IMR-90 (cell line): ENCODE measurements around the gene GCNT2. TPM values are rescaled to one million over a fixed set of nuclear protein-coding genes. Genes with fewer than 3 reads are reported as not detected.

ENCODE experiments used
- ATAC-seq: fragments of 200-7000 bp; cut with Tn5 transposase; 2 replicates; pipeline ENCODE4 v1.9.1; 2020; ENCODE audit warnings: low read depth, mild to moderate bottlenecking, moderate library complexity
- BruUV-seq: library from RNA; stranded (reverse); fragments of 400-500 nt; replicated peaks from 2 replicates; lab custom pipeline; 2021; lab: Mats Ljungman, UMichigan
- CTCF ChIA-PET: fragments of 300-600 bp; formaldehyde crosslinking; extraction: SDS; loops from one replicate; lab custom pipeline; 2021; ENCODE audit warnings: antibody characterized with exemption; lab: Yijun Ruan, JAX
- POLR2A ChIA-PET: fragments of 300-600 bp; sonication (Branson Sonifier 250); formaldehyde crosslinking; loops from one replicate; lab custom pipeline; 2022; ENCODE audit warnings: antibody characterized with exemption; ENCODE audit not compliant: unreplicated experiment; lab: Charles Lee
- DNase-seq: peaks from one replicate; pipeline ENCODE4 v3.0.0; 2013
- H2AFZ ChIP-seq: replicated peaks from 2 replicates; pipeline ENCODE3; 2013; ENCODE audit warnings: low read length, mild to moderate bottlenecking; ENCODE audit not compliant: poor library complexity
- H2AK5ac ChIP-seq: 2 replicates; pipeline ENCODE4 v1.6.1; 2013; ENCODE audit warnings: low read depth, low read length, inconsistent platforms
- H2AK9ac ChIP-seq: replicated peaks from 2 replicates; pipeline ENCODE3; 2013; ENCODE audit warnings: mild to moderate bottlenecking, low read depth, low read length, moderate library complexity; ENCODE audit not compliant: poor library complexity
- H2BK120ac ChIP-seq: 2 replicates; pipeline ENCODE4 v1.6.1; 2013; ENCODE audit warnings: low read depth, low read length, inconsistent platforms
- H2BK15ac ChIP-seq: 3 replicates; pipeline ENCODE4 v1.6.1; 2013; ENCODE audit warnings: low read depth, low read length, inconsistent platforms
- H2BK20ac ChIP-seq: 2 replicates; pipeline ENCODE4 v1.6.1; 2013; ENCODE audit warnings: low read depth, mild to moderate bottlenecking, inconsistent platforms, low read length, moderate library complexity
- H2BK5ac ChIP-seq: 2 replicates; pipeline ENCODE4 v1.6.1; 2013; ENCODE audit warnings: mild to moderate bottlenecking, low read depth, low read length, inconsistent platforms; ENCODE audit not compliant: poor library complexity, severe bottlenecking
- H3K14ac ChIP-seq: replicated peaks from 2 replicates; pipeline ENCODE4 v1.6.1; 2013; ENCODE audit warnings: low read depth, low read length, inconsistent platforms
- H3K18ac ChIP-seq: 2 replicates; pipeline ENCODE4 v1.6.1; 2013; ENCODE audit warnings: low read depth, low read length, control low read depth
- H3K23ac ChIP-seq: 2 replicates; pipeline ENCODE4 v1.6.1; 2013; ENCODE audit warnings: low read depth, low read length, inconsistent platforms
- H3K27ac ChIP-seq: 2 replicates; pipeline ENCODE4 v1.5.1; 2013; ENCODE audit warnings: mild to moderate bottlenecking, control low read depth, low read length; ENCODE audit not compliant: insufficient read depth
- H3K27me3 ChIP-seq: 2 replicates; pipeline ENCODE4 v1.6.1; 2013; ENCODE audit warnings: low read length; ENCODE audit not compliant: control insufficient read depth, insufficient read depth
- H3K36me3 ChIP-seq: 2 replicates; pipeline ENCODE4 v1.6.1; 2013; ENCODE audit warnings: low read length, mixed read lengths; ENCODE audit not compliant: control insufficient read depth, insufficient read depth
- H3K4ac ChIP-seq: 2 replicates; pipeline ENCODE4 v1.6.1; 2013; ENCODE audit warnings: low read depth, low read length, inconsistent platforms
- H3K4me1 ChIP-seq: 2 replicates; pipeline ENCODE4 v1.6.1; 2013; ENCODE audit warnings: low read length, mixed read lengths; ENCODE audit not compliant: control insufficient read depth, insufficient read depth
- H3K4me2 ChIP-seq: 2 replicates; pipeline ENCODE4 v1.6.1; 2013; ENCODE audit warnings: low read depth, mild to moderate bottlenecking, control low read depth, low read length, moderate library complexity
- H3K4me3 ChIP-seq: 2 replicates; pipeline ENCODE4 v1.5.1; 2013; ENCODE audit warnings: low read depth, mild to moderate bottlenecking, control low read depth, low read length, moderate library complexity; ENCODE audit not compliant: insufficient read depth
- H3K56ac ChIP-seq: 2 replicates; pipeline ENCODE4 v1.6.1; 2013; ENCODE audit warnings: low read length, inconsistent platforms; ENCODE audit not compliant: insufficient read depth; ENCODE audit errors: extremely low read depth
- H3K79me1 ChIP-seq, 2 experiments: 2 replicates each; pipeline ENCODE4 v1.6.1; 2013; ENCODE audit warnings: low read length in 2 of 2, inconsistent platforms in 1 of 2, low read depth in 1 of 2
- H3K9ac ChIP-seq: 2 replicates; pipeline ENCODE4 v1.6.1; 2013; ENCODE audit warnings: low read depth, low read length, control low read depth
- H3K9me1 ChIP-seq: 2 replicates; pipeline ENCODE4 v1.6.1; 2013; ENCODE audit warnings: low read length, inconsistent platforms; ENCODE audit not compliant: insufficient read depth
- H3K9me3 ChIP-seq: 2 replicates; pipeline ENCODE4 v1.6.1; 2013; ENCODE audit warnings: low read length; ENCODE audit not compliant: control insufficient read depth, insufficient read depth
- H4K20me1 ChIP-seq: 2 replicates; pipeline ENCODE4 v1.6.1; 2013; ENCODE audit warnings: low read length, inconsistent platforms; ENCODE audit not compliant: insufficient read depth
- H4K5ac ChIP-seq: 2 replicates; pipeline ENCODE4 v1.6.1; 2013; ENCODE audit warnings: mild to moderate bottlenecking, low read depth, low read length, control low read depth
- H4K8ac ChIP-seq, 2 experiments: 2 replicates each; pipeline ENCODE4 v1.6.1; 2013; ENCODE audit warnings: low read depth in 2 of 2, low read length in 2 of 2, control low read depth in 1 of 2, inconsistent platforms in 1 of 2
- H4K91ac ChIP-seq: 2 replicates; pipeline ENCODE4 v1.6.1; 2013; ENCODE audit warnings: low read depth, low read length, inconsistent platforms; ENCODE audit not compliant: insufficient read depth
- BHLHE40 ChIP-seq: fragments of 150-350 bp; IDR thresholded peaks from 2 replicates; pipeline ENCODE4 v1.6.1; 2016; ENCODE audit warnings: mild to moderate bottlenecking, low read depth, low read length
- CEBPB ChIP-seq: IDR thresholded peaks from 2 replicates; pipeline ENCODE4 v1.6.1; 2012; ENCODE audit warnings: low read depth, low read length, improper control_type of control experiment
- CTCF ChIP-seq: conservative IDR thresholded peaks from 2 replicates; pipeline ENCODE4 v1.5.1; 2012; ENCODE audit warnings: mild to moderate bottlenecking, low read depth, low read length, improper control_type of control experiment
- FOS ChIP-seq: fragments of 150-350 bp; IDR thresholded peaks from 2 replicates; pipeline ENCODE4 v1.6.1; 2016; ENCODE audit warnings: low read depth, low read length
- NFE2L2 ChIP-seq: fragments of 150-350 bp; IDR thresholded peaks from 2 replicates; pipeline ENCODE4 v1.6.1; 2016; ENCODE audit warnings: low read depth, mild to moderate bottlenecking, low read length
- POLR2A ChIP-seq: IDR thresholded peaks from 2 replicates; pipeline ENCODE4 v1.6.1; 2012; ENCODE audit warnings: mild to moderate bottlenecking, low read depth, low read length
- RAD21 ChIP-seq: IDR thresholded peaks from 2 replicates; pipeline ENCODE4 v1.6.1; 2012; ENCODE audit warnings: low read length, improper control_type of control experiment
- USF2 ChIP-seq: fragments of 150-350 bp; IDR thresholded peaks from 2 replicates; pipeline ENCODE4 v1.6.1; 2017; ENCODE audit warnings: mild to moderate bottlenecking, antibody characterized with exemption, low read length, low read depth
- WGBS, 2 experiments: methylation state at CpG; one replicate each; pipeline versions ENCODE4 v1.1.5 to v1.1.7; 2013; ENCODE audit warnings: missing lambda C conversion rate in 2 of 2; ENCODE audit not compliant: insufficient read length in 1 of 2; ENCODE audit errors: extremely low coverage in 2 of 2; 5-methylcytosine and 5-hydroxymethylcytosine counted together
- dilution Hi-C: fragments of 300-500 bp; cut with HindIII; formaldehyde crosslinking; loops from one replicate; pipeline ENCODE4 v1.14.3; 2018; ENCODE audit warnings: low sequenced_read_pairs; ENCODE audit not compliant: unreplicated experiment
- in situ Hi-C: fragments of 300-500 bp; cut with MboI; formaldehyde crosslinking; loops from 3 replicates; pipeline ENCODE4 v1.14.3; 2019; ENCODE audit warnings: low sequenced_read_pairs, inconsistent platforms, mixed read lengths
- intact Hi-C: fragments of 100-400 bp; cut with micrococcal nuclease; formaldehyde crosslinking; loops from 2 replicates; pipeline ENCODE4 v1.10.0; 2022
- polyA plus RNA-seq, 3 experiments: library from polyadenylated mRNA; depleted of rRNA; stranded (reverse); fragments of >200 nt; gene quantifications; 2 replicates each; pipeline ENCODE4 v1.2.3, GENCODE V29; 2012; ENCODE audit warnings: low replicate concordance in 1 of 3
- total RNA-seq: library from RNA; depleted of rRNA; stranded (reverse); fragments of >200 nt; gene quantifications from 2 replicates; pipeline ENCODE4 v1.2.3, GENCODE V29; 2012

GCNT2 gene
- total and polyA plus RNA-seq, 2 of the 4 experiments (the other 2 are of a cell fraction), result 0.34 to 0.90 TPM

- no peak for TF ChIP-seq BHLHE40
- TF ChIP-seq NFE2L2, result 0 out of 2 replicates have a peak, but pooled peaks have one; percentile 10
- TF ChIP-seq USF2, result no peak
- no peak for TF ChIP-seq POLR2A
- no peak for TF ChIP-seq RAD21
- TF ChIP-seq FOS, result no peak
- no peak for TF ChIP-seq CTCF
- peak; percentile 3; the same call in 1 of the 2 replicates for TF ChIP-seq CEBPB
- Histone ChIP-seq H2AFZ (peak overlapping the region; percentile 28), H3K4me2 (peak overlapping the region; percentile 27), H4K20me1 (no peaks in the 10 kb centered on the region), H3K9me3 (peaks cover 3% of the 10 kb centered on the region; the same call in 1 of the 2 replicates), H4K8ac (peak overlapping the region in 1 of 2 experiments; percentile 15; a peak in 1 of 4 replicates), H2AK9ac (no peak overlapping the region), H4K91ac (no peak overlapping the region), H2BK20ac (no peak overlapping the region; the same call in 1 of the 2 replicates), H3K4me1 (no peaks in the 10 kb centered on the region), H3K18ac (peak overlapping the region; percentile 50; the same call in 1 of the 2 replicates), H2BK5ac (no peak overlapping the region), H3K4me3 (peak overlapping the region; percentile 26; the same call in 1 of the 2 replicates), H3K36me3 (no peaks in the 10 kb centered on the region), H4K5ac (0 out of 2 replicates have a peak overlapping the region, but pooled peaks have one; percentile 64), H2BK120ac (peak overlapping the region; percentile 28; the same call in 1 of the 2 replicates), H3K9me1 (no peaks in the 10 kb centered on the region), H3K9ac (no peak overlapping the region), H3K14ac (no peak overlapping the region), H3K27ac (peak overlapping the region; percentile 46; the same call in 1 of the 2 replicates), H3K79me1 (no peaks in the 10 kb centered on the region), H3K27me3 (no peaks in the 10 kb centered on the region), H2AK5ac (no peak overlapping the region), H3K23ac (no peak overlapping the region), H2BK15ac (no peak overlapping the region), H3K56ac (no peak overlapping the region), H3K4ac (0 out of 2 replicates have a peak overlapping the region, but pooled peaks have one; percentile 9)
- no CpG with 5 or more reads among the region's 11 CpGs for WGBS, 2 experiments
- ChIA-PET POLR2A (interaction anchor here (0.6 kb wide), 1 partner anchor 744 kb away, joined by 3 read pairs; no protein-coding TSS in a partner anchor), CTCF (interaction anchor here (0.7 to 1.3 kb wide), 2 partner anchors 39 to 167 kb away, joined by 3 read pairs; partner anchors contain the start of gene PAK1IP1)
- ATAC-seq (peak; percentile 92), DNase-seq (peak; percentile 55)
- dilution Hi-C loops, result no loop called here
- no TSS peak for BruUV-seq
- intact Hi-C loops, result no loop called here
- in situ Hi-C loops, result no loop called here
Observed at GRCh38 chr6:10528158-10528981, 7.2 kb downstream of the GCNT2 start.
